ENCODE results near the gene SPOPL. TPM values are rescaled to one million over a fixed set of nuclear protein-coding genes. Genes with fewer than 3 reads are reported as not detected.

Gene SPOPL
- total and polyA plus RNA-seq, 10 of the 15 experiments (the other 5 are each of a cell fraction or from before 2014, with no cell fraction given), result 4.0 to 25.0 (median 11.5) TPM

DNA sequence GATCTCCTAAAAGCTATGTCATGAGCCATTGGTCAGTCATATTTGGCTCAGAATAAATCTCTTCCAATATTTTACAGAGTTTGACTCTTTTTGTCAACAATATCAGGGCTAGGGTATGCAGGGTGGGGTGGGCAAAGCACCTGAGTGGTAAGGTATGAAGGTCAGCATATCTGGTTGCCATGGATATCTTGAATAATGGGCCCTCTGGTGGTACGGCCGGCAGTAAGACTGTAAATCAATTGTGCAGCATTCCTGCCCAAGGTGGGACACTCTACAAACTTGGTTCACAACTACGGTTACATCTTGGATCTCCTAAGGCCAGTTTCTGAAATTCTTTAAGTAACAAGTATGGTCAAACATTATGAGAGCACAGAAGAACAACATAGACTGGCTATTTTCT, 119.6 kb downstream of the SPOPL start:
- ChIA-PET CTCF (no interaction called here), RAD21 (ENCODE audit: unreplicated experiment) (no interaction called here), POLR2A (no interaction called here), SMC1A (ENCODE audit: uncharacterized antibody, unreplicated experiment) (no interaction called here)
- Histone ChIP-seq H3K27me3 (replicated peaks in 1 of 2; ENCODE audit: control insufficient read depth in 2 of 2, insufficient read depth in 2 of 2, low read length in 1 of 2) (no peaks in the 10 kb centered on the region), H3K79me2 (ENCODE audit: control insufficient read depth, insufficient read depth, low read length) (no peaks in the 10 kb centered on the region), H3K4me3 (no peak overlapping the region), H3K9me3 (replicated peaks; ENCODE audit: control insufficient read depth, insufficient read depth, low read length) (no peaks in the 10 kb centered on the region), H3K27ac (ENCODE audit: control insufficient read depth, insufficient read depth) (no peak overlapping the region), H2AFZ (ENCODE audit: control insufficient read depth, low read depth, low read length) (no peak overlapping the region), H4K20me1 (ENCODE audit: control insufficient read depth, insufficient read depth) (no peaks in the 10 kb centered on the region), H3K9ac (ENCODE audit: control insufficient read depth, insufficient read depth, low read length) (no peak overlapping the region), H3K36me3 (ENCODE audit: control insufficient read depth in 2 of 2, insufficient read depth in 2 of 2, low read length in 1 of 2) (no peaks in the 10 kb centered on the region), H3K4me2 (ENCODE audit: control insufficient read depth, insufficient read depth) (no peak overlapping the region), H3K4me1 (ENCODE audit: control insufficient read depth, insufficient read depth, low read length) (no peaks in the 10 kb centered on the region)
- no TSS peak for BruUV-seq (replicated peaks)
- DNase-seq (ENCODE audit: low read depth, low spot score) (no peak), ATAC-seq (no peak), FAIRE-seq (no peak)
- WGBS (ENCODE audit: insufficient coverage, insufficient replicate concordance, low lambda C conversion rate, missing lambda C conversion rate), result 68% methylated on average over 3 of the region's 3 CpGs
- TF ChIP-seq, protein P1, sequence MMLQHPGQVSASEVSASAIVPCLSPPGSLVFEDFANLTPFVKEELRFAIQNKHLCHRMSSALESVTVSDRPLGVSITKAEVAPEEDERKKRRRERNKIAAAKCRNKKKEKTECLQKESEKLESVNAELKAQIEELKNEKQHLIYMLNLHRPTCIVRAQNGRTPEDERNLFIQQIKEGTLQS (IDR thresholded peaks at IDR 0.05; ENCODE audit: borderline replicate concordance, extremely low read depth, low read depth, low read length), result no peak
- no peak for TF ChIP-seq TCF3 (IDR thresholded peaks at IDR 0.05; ENCODE audit: borderline replicate concordance, insufficient read depth, low read depth, low read length)
- no peak for TF ChIP-seq EGR1 (IDR thresholded peaks at IDR 0.05; ENCODE audit: borderline replicate concordance in 1 of 2, low read depth in 2 of 2, low read length in 2 of 2)
- TF ChIP-seq, protein P2, sequence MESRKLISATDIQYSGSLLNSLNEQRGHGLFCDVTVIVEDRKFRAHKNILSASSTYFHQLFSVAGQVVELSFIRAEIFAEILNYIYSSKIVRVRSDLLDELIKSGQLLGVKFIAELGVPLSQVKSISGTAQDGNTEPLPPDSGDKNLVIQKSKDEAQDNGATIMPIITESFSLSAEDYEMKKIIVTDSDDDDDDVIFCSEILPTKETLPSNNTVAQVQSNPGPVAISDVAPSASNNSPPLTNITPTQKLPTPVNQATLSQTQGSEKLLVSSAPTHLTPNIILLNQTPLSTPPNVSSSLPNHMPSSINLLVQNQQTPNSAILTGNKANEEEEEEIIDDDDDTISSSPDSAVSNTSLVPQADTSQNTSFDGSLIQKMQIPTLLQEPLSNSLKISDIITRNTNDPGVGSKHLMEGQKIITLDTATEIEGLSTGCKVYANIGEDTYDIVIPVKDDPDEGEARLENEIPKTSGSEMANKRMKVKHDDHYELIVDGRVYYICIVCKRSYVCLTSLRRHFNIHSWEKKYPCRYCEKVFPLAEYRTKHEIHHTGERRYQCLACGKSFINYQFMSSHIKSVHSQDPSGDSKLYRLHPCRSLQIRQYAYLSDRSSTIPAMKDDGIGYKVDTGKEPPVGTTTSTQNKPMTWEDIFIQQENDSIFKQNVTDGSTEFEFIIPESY (IDR thresholded peaks at IDR 0.05), result no peak
- TF ChIP-seq EP300 (IDR thresholded peaks at IDR 0.05; ENCODE audit: borderline replicate concordance in 1 of 2, control insufficient read depth in 1 of 2, low read depth in 2 of 2, low read length in 2 of 2), result no peak
- no peak for TF ChIP-seq NR2C1 (IDR thresholded peaks at IDR 0.05)
- TF ChIP-seq ZNF207 (IDR thresholded peaks at IDR 0.05; ENCODE audit: borderline replicate concordance), result no peak
- TF ChIP-seq SMC3 (IDR thresholded peaks at IDR 0.05; ENCODE audit: borderline replicate concordance, low read length), result no peak
- TF ChIP-seq NFYA (IDR thresholded peaks at IDR 0.05; ENCODE audit: borderline replicate concordance, low read depth, low read length), result no peak
- TF ChIP-seq, protein P3, sequence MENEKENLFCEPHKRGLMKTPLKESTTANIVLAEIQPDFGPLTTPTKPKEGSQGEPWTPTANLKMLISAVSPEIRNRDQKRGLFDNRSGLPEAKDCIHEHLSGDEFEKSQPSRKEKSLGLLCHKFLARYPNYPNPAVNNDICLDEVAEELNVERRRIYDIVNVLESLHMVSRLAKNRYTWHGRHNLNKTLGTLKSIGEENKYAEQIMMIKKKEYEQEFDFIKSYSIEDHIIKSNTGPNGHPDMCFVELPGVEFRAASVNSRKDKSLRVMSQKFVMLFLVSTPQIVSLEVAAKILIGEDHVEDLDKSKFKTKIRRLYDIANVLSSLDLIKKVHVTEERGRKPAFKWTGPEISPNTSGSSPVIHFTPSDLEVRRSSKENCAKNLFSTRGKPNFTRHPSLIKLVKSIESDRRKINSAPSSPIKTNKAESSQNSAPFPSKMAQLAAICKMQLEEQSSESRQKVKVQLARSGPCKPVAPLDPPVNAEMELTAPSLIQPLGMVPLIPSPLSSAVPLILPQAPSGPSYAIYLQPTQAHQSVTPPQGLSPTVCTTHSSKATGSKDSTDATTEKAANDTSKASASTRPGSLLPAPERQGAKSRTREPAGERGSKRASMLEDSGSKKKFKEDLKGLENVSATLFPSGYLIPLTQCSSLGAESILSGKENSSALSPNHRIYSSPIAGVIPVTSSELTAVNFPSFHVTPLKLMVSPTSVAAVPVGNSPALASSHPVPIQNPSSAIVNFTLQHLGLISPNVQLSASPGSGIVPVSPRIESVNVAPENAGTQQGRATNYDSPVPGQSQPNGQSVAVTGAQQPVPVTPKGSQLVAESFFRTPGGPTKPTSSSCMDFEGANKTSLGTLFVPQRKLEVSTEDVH (IDR thresholded peaks at IDR 0.05; ENCODE audit: low read depth, partially characterized antibody), result no peak
- TF ChIP-seq MYB (IDR thresholded peaks at IDR 0.05; ENCODE audit: borderline replicate concordance, low read depth, low read length), result no peak
- TF ChIP-seq, protein P4, sequence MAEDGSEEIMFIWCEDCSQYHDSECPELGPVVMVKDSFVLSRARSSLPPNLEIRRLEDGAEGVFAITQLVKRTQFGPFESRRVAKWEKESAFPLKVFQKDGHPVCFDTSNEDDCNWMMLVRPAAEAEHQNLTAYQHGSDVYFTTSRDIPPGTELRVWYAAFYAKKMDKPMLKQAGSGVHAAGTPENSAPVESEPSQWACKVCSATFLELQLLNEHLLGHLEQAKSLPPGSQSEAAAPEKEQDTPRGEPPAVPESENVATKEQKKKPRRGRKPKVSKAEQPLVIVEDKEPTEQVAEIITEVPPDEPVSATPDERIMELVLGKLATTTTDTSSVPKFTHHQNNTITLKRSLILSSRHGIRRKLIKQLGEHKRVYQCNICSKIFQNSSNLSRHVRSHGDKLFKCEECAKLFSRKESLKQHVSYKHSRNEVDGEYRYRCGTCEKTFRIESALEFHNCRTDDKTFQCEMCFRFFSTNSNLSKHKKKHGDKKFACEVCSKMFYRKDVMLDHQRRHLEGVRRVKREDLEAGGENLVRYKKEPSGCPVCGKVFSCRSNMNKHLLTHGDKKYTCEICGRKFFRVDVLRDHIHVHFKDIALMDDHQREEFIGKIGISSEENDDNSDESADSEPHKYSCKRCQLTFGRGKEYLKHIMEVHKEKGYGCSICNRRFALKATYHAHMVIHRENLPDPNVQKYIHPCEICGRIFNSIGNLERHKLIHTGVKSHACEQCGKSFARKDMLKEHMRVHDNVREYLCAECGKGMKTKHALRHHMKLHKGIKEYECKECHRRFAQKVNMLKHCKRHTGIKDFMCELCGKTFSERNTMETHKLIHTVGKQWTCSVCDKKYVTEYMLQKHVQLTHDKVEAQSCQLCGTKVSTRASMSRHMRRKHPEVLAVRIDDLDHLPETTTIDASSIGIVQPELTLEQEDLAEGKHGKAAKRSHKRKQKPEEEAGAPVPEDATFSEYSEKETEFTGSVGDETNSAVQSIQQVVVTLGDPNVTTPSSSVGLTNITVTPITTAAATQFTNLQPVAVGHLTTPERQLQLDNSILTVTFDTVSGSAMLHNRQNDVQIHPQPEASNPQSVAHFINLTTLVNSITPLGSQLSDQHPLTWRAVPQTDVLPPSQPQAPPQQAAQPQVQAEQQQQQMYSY (CRISPR knock-in tag; IDR thresholded peaks at IDR 0.05), result no peak
- no peak for TF ChIP-seq BCL11A (IDR thresholded peaks at IDR 0.05; ENCODE audit: low read depth, low read length)
- in situ Hi-C loops (cut with MboI) (no loop called here), intact Hi-C loops (cut with micrococcal nuclease; ENCODE audit: unreplicated experiment) (no loop called here)
